Measurements from ENCODE around the gene LDB3.

DNA sequence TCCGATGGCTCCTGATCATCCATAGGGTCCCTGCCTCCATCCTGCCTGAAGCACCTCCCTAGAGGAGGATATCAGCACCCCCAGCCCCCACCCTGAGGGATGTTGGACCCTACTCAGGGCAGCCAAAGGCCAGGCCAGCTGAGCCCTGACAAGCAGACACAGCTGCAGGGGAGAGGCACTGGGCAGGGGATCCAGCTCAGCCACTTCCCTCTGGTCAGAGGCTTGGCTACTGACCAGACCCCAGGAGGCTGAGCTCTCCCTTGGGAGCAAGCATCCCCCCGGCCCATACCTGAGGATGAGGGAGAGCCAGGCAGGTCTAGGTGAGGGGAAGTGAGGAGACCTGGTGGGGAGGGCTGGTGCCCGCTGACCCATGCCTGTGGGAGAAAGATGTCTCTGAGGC is 6.6 kb downstream of the LDB3 start:
- TF ChIP-seq, protein P1, sequence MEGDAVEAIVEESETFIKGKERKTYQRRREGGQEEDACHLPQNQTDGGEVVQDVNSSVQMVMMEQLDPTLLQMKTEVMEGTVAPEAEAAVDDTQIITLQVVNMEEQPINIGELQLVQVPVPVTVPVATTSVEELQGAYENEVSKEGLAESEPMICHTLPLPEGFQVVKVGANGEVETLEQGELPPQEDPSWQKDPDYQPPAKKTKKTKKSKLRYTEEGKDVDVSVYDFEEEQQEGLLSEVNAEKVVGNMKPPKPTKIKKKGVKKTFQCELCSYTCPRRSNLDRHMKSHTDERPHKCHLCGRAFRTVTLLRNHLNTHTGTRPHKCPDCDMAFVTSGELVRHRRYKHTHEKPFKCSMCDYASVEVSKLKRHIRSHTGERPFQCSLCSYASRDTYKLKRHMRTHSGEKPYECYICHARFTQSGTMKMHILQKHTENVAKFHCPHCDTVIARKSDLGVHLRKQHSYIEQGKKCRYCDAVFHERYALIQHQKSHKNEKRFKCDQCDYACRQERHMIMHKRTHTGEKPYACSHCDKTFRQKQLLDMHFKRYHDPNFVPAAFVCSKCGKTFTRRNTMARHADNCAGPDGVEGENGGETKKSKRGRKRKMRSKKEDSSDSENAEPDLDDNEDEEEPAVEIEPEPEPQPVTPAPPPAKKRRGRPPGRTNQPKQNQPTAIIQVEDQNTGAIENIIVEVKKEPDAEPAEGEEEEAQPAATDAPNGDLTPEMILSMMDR (IDR thresholded peaks at IDR 0.05; ENCODE audit: borderline replicate concordance, extremely low read depth, low read length, poor library complexity, severe bottlenecking), result no peak
- no peak for TF ChIP-seq EZH2 (IDR thresholded peaks at IDR 0.05; ENCODE audit: borderline replicate concordance, low read depth, low read length, severe bottlenecking)
